ENCODE data around the gene GLO1.
A peak's percentile ranks its signal among the peaks of the same experiment; 100 is the strongest.

The GLO1 gene

DNA sequence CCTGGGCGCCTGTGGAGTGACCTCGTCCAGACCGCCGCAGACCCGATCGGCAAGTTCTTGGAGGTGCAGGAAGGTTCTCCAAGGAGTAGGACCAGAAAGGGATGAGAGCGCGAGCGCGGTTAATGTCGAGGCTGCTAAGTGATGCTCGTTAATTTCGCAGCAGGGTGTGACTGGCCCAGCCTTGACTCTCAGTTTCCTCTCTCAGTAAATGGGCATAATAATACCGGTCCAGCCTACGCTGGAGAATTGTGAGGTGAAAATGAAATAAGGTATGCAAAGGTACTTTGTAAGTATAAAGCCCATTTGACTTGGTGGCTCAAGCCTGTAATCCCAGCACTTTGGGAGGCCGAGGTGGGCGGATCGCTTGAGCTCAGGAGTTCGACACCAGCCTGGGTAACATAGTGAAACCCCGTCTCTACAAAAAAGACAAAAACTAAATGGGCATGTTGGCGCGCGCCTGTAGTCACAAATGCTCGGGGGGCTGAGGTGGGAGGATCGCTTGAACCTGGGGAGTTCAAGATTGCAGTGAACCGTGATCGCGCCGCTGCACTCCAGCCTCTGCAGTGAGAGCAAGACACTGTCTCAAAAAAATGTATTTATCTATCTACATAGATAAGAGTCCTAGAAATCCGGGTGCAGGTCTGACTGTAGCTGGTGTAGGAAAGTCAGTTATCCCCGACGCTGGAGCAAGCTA is 62.6 kb downstream of the GLO1 start:
- H3K27ac ChIP-seq (replicated peaks) = peak overlapping the region; percentile 72

DNA sequence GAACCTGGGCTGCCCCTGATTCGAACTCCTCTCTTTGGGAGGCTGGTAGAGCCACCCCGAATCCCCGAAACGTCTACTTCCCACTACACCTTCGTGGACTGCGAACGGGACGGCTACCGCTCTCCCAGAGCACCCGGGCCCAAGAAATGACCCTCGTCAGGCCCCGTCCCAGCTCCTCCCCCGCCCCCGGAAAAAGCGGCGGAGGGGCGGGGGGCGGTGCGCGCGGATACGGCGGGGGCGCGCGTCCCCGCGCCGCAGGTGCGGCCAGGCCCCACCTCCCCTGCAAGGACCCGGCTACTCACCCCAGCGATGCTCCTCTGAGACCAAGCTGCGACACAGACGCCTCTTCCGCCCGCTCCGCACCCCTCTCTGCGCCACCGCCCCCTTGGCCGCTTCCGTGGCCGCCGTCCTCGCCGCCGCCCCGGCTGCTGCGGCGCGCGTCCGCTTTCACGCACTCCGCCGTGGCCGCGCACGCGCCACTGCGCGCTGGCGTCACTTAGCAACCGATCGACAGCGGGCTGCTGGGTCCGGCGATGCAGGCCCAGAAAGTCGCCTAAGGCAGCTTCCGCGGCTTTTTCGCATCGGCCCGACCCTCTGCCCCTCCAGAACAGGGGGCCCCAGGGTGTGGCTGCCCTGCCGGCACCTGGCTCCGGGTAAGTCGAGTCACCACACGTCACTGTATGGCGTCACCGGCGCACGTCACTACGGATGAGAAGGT is 63.3 kb downstream of the GLO1 start, which contains the start of gene BTBD9:
Gene BTBD9, minus strand, starts transcription at position 432 of the 718 bp plus-strand sequence.
- H3K4me3 ChIP-seq (replicated peaks; ENCODE audit: insufficient read depth, low read length) = peak within 1 kb of the TSS; percentile 95
- TF ChIP-seq, protein P1, sequence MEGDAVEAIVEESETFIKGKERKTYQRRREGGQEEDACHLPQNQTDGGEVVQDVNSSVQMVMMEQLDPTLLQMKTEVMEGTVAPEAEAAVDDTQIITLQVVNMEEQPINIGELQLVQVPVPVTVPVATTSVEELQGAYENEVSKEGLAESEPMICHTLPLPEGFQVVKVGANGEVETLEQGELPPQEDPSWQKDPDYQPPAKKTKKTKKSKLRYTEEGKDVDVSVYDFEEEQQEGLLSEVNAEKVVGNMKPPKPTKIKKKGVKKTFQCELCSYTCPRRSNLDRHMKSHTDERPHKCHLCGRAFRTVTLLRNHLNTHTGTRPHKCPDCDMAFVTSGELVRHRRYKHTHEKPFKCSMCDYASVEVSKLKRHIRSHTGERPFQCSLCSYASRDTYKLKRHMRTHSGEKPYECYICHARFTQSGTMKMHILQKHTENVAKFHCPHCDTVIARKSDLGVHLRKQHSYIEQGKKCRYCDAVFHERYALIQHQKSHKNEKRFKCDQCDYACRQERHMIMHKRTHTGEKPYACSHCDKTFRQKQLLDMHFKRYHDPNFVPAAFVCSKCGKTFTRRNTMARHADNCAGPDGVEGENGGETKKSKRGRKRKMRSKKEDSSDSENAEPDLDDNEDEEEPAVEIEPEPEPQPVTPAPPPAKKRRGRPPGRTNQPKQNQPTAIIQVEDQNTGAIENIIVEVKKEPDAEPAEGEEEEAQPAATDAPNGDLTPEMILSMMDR (IDR thresholded peaks at IDR 0.05; ENCODE audit: insufficient read depth, low read length) = no peak
- TF ChIP-seq SPI1 (IDR thresholded peaks at IDR 0.05; ENCODE audit: borderline replicate concordance, low read depth) (no peak), GABPA (IDR thresholded peaks at IDR 0.05; ENCODE audit: low read depth) (no peak), POLR2AphosphoS5 (IDR thresholded peaks at IDR 0.05; ENCODE audit: low read depth) (no peak; the same call in 1 of the 2 replicates)
- TF ChIP-seq, protein P2, sequence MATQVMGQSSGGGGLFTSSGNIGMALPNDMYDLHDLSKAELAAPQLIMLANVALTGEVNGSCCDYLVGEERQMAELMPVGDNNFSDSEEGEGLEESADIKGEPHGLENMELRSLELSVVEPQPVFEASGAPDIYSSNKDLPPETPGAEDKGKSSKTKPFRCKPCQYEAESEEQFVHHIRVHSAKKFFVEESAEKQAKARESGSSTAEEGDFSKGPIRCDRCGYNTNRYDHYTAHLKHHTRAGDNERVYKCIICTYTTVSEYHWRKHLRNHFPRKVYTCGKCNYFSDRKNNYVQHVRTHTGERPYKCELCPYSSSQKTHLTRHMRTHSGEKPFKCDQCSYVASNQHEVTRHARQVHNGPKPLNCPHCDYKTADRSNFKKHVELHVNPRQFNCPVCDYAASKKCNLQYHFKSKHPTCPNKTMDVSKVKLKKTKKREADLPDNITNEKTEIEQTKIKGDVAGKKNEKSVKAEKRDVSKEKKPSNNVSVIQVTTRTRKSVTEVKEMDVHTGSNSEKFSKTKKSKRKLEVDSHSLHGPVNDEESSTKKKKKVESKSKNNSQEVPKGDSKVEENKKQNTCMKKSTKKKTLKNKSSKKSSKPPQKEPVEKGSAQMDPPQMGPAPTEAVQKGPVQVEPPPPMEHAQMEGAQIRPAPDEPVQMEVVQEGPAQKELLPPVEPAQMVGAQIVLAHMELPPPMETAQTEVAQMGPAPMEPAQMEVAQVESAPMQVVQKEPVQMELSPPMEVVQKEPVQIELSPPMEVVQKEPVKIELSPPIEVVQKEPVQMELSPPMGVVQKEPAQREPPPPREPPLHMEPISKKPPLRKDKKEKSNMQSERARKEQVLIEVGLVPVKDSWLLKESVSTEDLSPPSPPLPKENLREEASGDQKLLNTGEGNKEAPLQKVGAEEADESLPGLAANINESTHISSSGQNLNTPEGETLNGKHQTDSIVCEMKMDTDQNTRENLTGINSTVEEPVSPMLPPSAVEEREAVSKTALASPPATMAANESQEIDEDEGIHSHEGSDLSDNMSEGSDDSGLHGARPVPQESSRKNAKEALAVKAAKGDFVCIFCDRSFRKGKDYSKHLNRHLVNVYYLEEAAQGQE (IDR thresholded peaks at IDR 0.05; ENCODE audit: insufficient replicate concordance, low read depth) = no peak
- peak within 1 kb of the TSS; percentile 72 for H3K27ac ChIP-seq (replicated peaks)
- peak; percentile 53 to 66 for DNase-seq (ENCODE audit: low read depth in 1 of 2, low spot score in 1 of 2)
- H3K27me3 ChIP-seq (ENCODE audit: insufficient read depth, poor library complexity, severe bottlenecking) = no peaks in the 10 kb centered on the region

More for the DNA sequence above, 62.6 kb downstream of the GLO1 start:
- no peaks in the 10 kb centered on the region for H3K27me3 ChIP-seq (ENCODE audit: insufficient read depth, poor library complexity, severe bottlenecking)
- no peak for DNase-seq (ENCODE audit: low read depth in 1 of 2, low spot score in 1 of 2)
- TF ChIP-seq GABPA (IDR thresholded peaks at IDR 0.05; ENCODE audit: low read depth) = no peak
- no peak for TF ChIP-seq SPI1 (IDR thresholded peaks at IDR 0.05; ENCODE audit: borderline replicate concordance, low read depth)
- TF ChIP-seq, protein P1 (IDR thresholded peaks at IDR 0.05; ENCODE audit: insufficient read depth, low read length) = no peak
- TF ChIP-seq, protein P2 (IDR thresholded peaks at IDR 0.05; ENCODE audit: insufficient replicate concordance, low read depth) = no peak
- TF ChIP-seq POLR2AphosphoS5 (IDR thresholded peaks at IDR 0.05; ENCODE audit: low read depth) = no peak
- H3K4me3 ChIP-seq (replicated peaks; ENCODE audit: insufficient read depth, low read length) = peak overlapping the region; percentile 95

DNA sequence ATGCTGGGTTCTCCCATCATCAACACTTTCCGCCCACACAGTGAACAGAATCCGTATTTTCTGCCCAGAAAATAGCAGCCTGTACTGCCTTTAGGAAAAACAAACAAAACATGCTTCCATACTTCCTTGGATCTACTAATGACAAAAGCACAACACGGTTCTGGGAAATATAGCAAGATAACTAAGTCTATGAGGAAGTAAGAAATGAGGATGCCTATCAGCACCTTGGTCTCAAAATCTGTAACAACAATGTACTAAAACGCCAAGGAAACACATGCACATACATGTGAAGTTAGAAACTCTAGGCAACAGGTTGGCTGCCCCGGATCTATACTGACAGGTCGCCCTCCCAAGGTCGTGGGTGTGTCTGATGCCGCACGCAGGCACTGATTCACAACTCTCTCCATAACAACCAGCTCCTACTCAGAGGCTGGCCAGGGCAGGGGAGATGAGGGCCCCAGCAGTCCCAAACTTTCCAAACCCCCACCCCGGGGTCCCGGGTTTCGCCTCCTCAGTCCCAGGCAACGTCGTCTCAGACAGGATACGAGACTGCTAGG is 63.9 kb downstream of the GLO1 start:
- no peak for TF ChIP-seq POLR2AphosphoS5 (IDR thresholded peaks at IDR 0.05; ENCODE audit: low read depth)
- Histone ChIP-seq H3K27me3 (ENCODE audit: insufficient read depth, poor library complexity, severe bottlenecking) (no peaks in the 10 kb centered on the region), H3K4me3 (replicated peaks; ENCODE audit: insufficient read depth, low read length) (peak overlapping the region; percentile 95), H3K27ac (replicated peaks) (peak overlapping the region; percentile 72)
- peak; percentile 10 to 14 for DNase-seq (ENCODE audit: low read depth in 1 of 2, low spot score in 1 of 2)

DNA sequence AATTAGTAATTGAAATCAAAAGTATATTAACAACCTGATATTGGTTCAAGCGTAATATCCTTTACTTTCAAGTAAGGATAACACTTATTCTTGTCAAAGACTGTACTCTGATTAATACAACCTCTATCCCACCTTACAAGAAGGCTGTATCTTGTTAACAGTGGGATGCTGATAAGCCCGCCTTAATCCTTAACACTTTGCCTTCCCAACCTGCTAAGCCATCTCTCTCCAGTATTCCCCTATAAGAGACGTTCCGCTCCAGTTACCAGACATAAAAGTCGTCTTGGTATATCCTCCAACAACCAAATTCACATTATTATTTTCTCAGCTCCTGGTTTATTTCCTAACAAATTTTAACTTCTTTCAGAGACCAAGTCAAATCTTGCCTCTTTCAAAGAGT is 65.2 kb downstream of the GLO1 start:
- Histone ChIP-seq H3K4me3 (replicated peaks; ENCODE audit: insufficient read depth, low read length) (no peak overlapping the region), H3K27me3 (ENCODE audit: insufficient read depth, poor library complexity, severe bottlenecking) (no peaks in the 10 kb centered on the region), H3K27ac (replicated peaks) (no peak overlapping the region)
- TF ChIP-seq POLR2AphosphoS5 (IDR thresholded peaks at IDR 0.05; ENCODE audit: low read depth) = no peak
- no peak for TF ChIP-seq GABPA (IDR thresholded peaks at IDR 0.05; ENCODE audit: low read depth)
- no peak for TF ChIP-seq SPI1 (IDR thresholded peaks at IDR 0.05; ENCODE audit: borderline replicate concordance, low read depth)
- TF ChIP-seq, protein P1 (IDR thresholded peaks at IDR 0.05; ENCODE audit: insufficient read depth, low read length) = no peak
- TF ChIP-seq, protein P2 (IDR thresholded peaks at IDR 0.05; ENCODE audit: insufficient replicate concordance, low read depth) = no peak
- DNase-seq (ENCODE audit: low read depth in 1 of 2, low spot score in 1 of 2) = no peak
